Suprapubic skin (tissue), 4 donors: Measurements from ENCODE around the gene RLN3. TPM values are rescaled to one million over a fixed set of nuclear protein-coding genes. Genes with fewer than 3 reads are reported as not detected.

Experiments used
- DNase-seq, 2 donors: peaks; one replicate each; pipeline ENCODE4 v3.0.0-alpha.2; 2019; ENCODE audit warnings: low spot score in 2 of 2
- H3K27ac ChIP-seq: fragments of 200-600 bp; sonication (generic); one replicate; pipeline ENCODE4 v1.5.1; 2019
- H3K27me3 ChIP-seq: fragments of 200-600 bp; sonication (generic); one replicate; pipeline ENCODE4 v1.5.1; 2019
- H3K36me3 ChIP-seq: fragments of 200-600 bp; sonication (generic); one replicate; pipeline ENCODE4 v1.5.1; 2019
- H3K4me1 ChIP-seq: fragments of 200-600 bp; sonication (generic); one replicate; pipeline ENCODE4 v1.5.1; 2019
- H3K4me3 ChIP-seq: fragments of 200-600 bp; sonication (generic); one replicate; pipeline ENCODE4 v1.5.1; 2019; ENCODE audit warnings: mild to moderate bottlenecking
- H3K9me3 ChIP-seq: fragments of 200-600 bp; sonication (generic); one replicate; pipeline ENCODE4 v1.5.1; 2019
- EP300 ChIP-seq: sonication (generic); formaldehyde crosslinking; IDR thresholded peaks from one replicate; pipeline ENCODE4 v1.6.1; 2017; ENCODE audit warnings: antibody characterized with exemption
- POLR2A ChIP-seq, 2 donors: fragments of 450-650 bp; IDR thresholded peaks; one replicate each; pipeline ENCODE4 v1.6.1; 2017; ENCODE audit warnings: antibody characterized with exemption in 2 of 2, mild to moderate bottlenecking in 2 of 2, moderate library complexity in 2 of 2
- POLR2AphosphoS5 ChIP-seq, 3 donors: sonication (generic); formaldehyde crosslinking; IDR thresholded peaks; one replicate each; pipeline ENCODE4 v1.6.1; 2017; ENCODE audit warnings: antibody characterized with exemption in 3 of 3
- WGBS: methylation state at CpG from one replicate; pipeline ENCODE4 v1.1.5; 2018; 5-methylcytosine and 5-hydroxymethylcytosine counted together
- total RNA-seq, 4 donors: library from RNA; depleted of rRNA; stranded (reverse); fragments of >200 nt; gene quantifications; one replicate each; pipeline ENCODE4 v1.1.0, GENCODE V29; 2016
- TF ChIP-seq, protein P1 (sequence below), 2 donors: fragments of 200-600 bp in 1 of 2; fragments of 450-650 bp in 1 of 2; sonication (generic) in 1 of 2; IDR thresholded peaks; one replicate each; pipeline ENCODE4 v1.5.1; 2016 to 2019; ENCODE audit warnings: antibody characterized with exemption in 2 of 2, mild to moderate bottlenecking in 1 of 2, moderate library complexity in 1 of 2

Gene RLN3
- total RNA-seq, 4 donors from 2014 or later, result not detected

DNA sequence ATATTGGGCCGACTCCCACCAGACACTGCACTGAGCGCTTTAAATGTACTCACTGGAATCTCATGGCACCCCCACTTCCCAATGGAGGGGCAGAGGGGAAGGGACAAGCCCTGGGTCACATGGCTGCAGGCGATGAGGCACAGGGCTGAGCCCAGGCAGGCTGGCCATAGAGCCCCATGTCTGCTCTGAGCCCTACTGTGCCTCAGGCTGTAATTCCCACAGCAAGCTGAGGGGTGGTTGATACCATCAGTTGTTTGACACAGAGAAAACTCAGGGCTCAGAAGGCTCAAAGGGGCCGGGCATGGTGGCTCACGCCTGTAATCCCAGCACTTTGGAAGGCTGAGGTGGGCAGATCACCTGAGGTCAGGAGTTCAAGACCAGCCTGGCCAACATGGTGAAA is 46.9 kb upstream of the RLN3 start:
- Histone ChIP-seq H3K9me3 (no peaks in the 10 kb centered on the region), H3K36me3 (peaks cover 4% of the 10 kb centered on the region), H3K4me3 (no peak overlapping the region), H3K4me1 (peaks cover 24% of the 10 kb centered on the region), H3K27ac (no peak overlapping the region), H3K27me3 (no peaks in the 10 kb centered on the region)
- no peak for TF ChIP-seq EP300
- TF ChIP-seq POLR2A (IDR thresholded peaks at IDR 0.05), result no peak
- TF ChIP-seq POLR2AphosphoS5 (IDR thresholded peaks at IDR 0.05), result no peak
- TF ChIP-seq, protein P1, sequence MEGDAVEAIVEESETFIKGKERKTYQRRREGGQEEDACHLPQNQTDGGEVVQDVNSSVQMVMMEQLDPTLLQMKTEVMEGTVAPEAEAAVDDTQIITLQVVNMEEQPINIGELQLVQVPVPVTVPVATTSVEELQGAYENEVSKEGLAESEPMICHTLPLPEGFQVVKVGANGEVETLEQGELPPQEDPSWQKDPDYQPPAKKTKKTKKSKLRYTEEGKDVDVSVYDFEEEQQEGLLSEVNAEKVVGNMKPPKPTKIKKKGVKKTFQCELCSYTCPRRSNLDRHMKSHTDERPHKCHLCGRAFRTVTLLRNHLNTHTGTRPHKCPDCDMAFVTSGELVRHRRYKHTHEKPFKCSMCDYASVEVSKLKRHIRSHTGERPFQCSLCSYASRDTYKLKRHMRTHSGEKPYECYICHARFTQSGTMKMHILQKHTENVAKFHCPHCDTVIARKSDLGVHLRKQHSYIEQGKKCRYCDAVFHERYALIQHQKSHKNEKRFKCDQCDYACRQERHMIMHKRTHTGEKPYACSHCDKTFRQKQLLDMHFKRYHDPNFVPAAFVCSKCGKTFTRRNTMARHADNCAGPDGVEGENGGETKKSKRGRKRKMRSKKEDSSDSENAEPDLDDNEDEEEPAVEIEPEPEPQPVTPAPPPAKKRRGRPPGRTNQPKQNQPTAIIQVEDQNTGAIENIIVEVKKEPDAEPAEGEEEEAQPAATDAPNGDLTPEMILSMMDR (IDR thresholded peaks at IDR 0.05), result no peak
- no peak for DNase-seq
- 100% methylated on average over 2 of the region's 5 CpGs for WGBS

DNA sequence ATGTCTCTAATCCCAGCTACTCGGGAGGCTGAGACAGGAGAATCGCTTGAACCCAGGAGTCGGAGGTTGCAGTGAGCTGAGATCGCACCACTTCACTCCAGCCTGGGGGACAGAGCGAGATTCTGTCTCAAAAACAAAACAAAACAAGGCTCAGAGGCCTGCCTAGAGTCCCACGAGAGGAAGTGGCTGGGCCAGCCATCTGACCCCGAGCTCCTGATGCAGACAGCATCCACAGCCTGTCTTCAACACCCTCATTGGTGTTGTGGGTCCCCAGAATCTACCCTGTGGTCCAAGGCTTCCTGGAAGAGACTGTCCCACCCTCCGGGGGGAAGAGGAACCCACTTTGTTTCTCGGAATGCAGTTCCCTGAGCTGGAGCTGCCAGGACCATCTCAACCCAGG is 46.5 kb upstream of the RLN3 start:
- WGBS, result 76% methylated on average over 9 of the region's 9 CpGs
- peaks cover 4% of the 10 kb centered on the region for H3K36me3 ChIP-seq

DNA sequence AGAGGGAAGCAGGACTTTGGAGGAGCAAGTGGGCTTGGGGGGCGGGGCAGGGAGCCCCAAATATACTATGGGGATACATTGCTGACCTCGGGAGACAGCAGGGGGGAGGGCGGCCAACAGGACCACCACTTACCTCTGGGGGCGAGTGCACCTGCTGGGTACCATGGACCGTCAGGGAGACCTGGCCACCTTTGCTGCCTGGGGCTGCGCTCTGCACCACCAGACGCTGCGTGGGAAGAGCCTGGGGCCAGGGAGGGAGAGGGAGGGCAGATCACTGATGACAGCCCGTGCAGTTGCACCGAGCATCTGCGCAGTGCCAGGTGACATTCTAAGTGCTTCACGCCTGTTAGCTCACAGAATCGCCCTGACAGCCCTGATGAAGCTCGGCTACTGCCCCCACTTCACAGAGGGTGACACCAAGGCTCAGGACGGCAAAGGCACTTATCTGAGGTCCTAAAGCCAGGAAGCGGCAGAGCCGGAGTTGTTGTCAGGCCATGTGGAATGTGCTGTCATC is 45.9 kb upstream of the RLN3 start:
- no peak overlapping the region for H3K27ac ChIP-seq
- H3K27me3 ChIP-seq, result no peaks in the 10 kb centered on the region
- H3K36me3 ChIP-seq, result peaks cover 4% of the 10 kb centered on the region
- H3K4me1 ChIP-seq, result peaks cover 34% of the 10 kb centered on the region
- H3K4me3 ChIP-seq, result no peak overlapping the region
- TF ChIP-seq POLR2AphosphoS5 (IDR thresholded peaks at IDR 0.05), result no peak
- no peaks in the 10 kb centered on the region for H3K9me3 ChIP-seq
- WGBS, result 95% methylated on average over 17 of the region's 17 CpGs
- no peak for DNase-seq

More for the DNA sequence above, 46.5 kb upstream of the RLN3 start:
- Histone ChIP-seq H3K27ac (no peak overlapping the region), H3K4me1 (peaks cover 29% of the 10 kb centered on the region), H3K27me3 (no peaks in the 10 kb centered on the region), H3K9me3 (no peaks in the 10 kb centered on the region), H3K4me3 (no peak overlapping the region)
- TF ChIP-seq EP300 (no peak), POLR2AphosphoS5 (IDR thresholded peaks at IDR 0.05) (no peak), POLR2A (IDR thresholded peaks at IDR 0.05) (no peak)
- TF ChIP-seq, protein P1 (IDR thresholded peaks at IDR 0.05), result no peak
- no peak for DNase-seq

DNA sequence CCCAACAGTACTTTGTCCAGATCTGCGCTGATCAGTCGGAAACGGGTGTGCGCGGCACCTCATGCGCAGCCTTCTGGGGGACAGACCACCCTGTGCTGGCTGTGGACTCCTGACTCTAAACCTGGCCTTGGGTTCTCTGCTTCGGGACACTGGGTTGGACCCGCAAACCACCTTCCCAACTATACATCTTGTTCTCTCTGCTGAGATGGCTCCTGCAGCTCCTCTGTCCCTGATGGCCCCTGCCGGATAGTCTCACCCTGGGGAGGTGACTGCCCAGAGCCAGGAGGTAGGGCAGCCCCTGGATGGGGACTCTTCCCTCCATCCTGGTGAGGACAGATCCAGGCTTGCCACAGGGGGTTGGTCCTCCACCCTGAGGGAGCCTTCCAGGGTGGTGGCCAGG is 45.2 kb upstream of the RLN3 start:
- WGBS, result 94% methylated on average over 7 of the region's 9 CpGs
- peaks cover 4% of the 10 kb centered on the region for H3K36me3 ChIP-seq
- no peak for DNase-seq
- H3K4me1 ChIP-seq, result peaks cover 40% of the 10 kb centered on the region
- no peaks in the 10 kb centered on the region for H3K9me3 ChIP-seq
- no peak overlapping the region for H3K4me3 ChIP-seq
- no peaks in the 10 kb centered on the region for H3K27me3 ChIP-seq
- TF ChIP-seq EP300 (no peak), POLR2AphosphoS5 (IDR thresholded peaks at IDR 0.05) (no peak), POLR2A (IDR thresholded peaks at IDR 0.05) (no peak)
- TF ChIP-seq, protein P1 (IDR thresholded peaks at IDR 0.05), result no peak
- no peak overlapping the region for H3K27ac ChIP-seq

DNA sequence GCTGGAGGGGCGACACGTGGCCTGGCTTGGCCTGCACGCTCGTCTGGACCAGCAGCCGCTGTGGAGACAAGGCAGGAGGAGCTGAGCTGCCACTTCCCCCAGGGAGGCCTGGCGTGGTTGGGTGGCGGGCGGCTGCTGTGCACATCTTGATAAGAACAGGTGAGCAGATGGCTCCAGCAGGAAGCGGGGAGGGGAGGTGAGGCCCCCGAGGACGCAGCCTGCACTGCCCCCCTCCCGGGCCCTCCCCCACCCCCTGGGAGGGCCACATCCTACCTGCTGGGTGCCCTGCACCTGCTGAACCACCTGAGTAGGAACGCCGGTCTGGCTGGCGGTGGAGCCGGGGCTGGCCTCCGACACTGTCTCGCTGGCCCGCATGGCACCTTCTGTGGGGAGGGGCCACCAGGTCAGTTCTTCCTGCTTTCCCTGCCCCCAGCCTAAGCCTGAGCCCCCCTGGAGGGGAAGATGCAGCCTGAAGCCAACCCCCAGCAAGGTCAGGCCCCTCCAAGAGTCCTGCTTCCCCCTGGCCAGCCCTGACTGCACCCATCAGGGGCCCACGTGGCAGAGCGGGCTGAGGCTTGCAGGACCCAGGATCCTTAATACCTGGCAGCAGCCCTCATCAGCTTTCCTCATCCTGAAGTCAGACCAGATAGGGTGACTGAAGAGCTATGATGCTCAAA is 44.6 kb upstream of the RLN3 start:
- TF ChIP-seq POLR2A (IDR thresholded peaks at IDR 0.05) (no peak), POLR2AphosphoS5 (IDR thresholded peaks at IDR 0.05) (no peak), EP300 (no peak)
- TF ChIP-seq, protein P1 (IDR thresholded peaks at IDR 0.05), result no peak
- Histone ChIP-seq H3K27me3 (no peaks in the 10 kb centered on the region), H3K27ac (no peak overlapping the region), H3K9me3 (no peaks in the 10 kb centered on the region), H3K4me3 (no peak overlapping the region), H3K4me1 (peaks cover 36% of the 10 kb centered on the region), H3K36me3 (peaks cover 4% of the 10 kb centered on the region)
- no peak for DNase-seq
- no CpG with 5 or more reads among the region's 21 CpGs for WGBS
